Renal pelvis (tissue), 4 donors: ENCODE measurements around the gene TAL1. TPM values are rescaled to one million over a fixed set of nuclear protein-coding genes. Genes with fewer than 3 reads are reported as not detected.

Experiments
- DNase-seq: peaks from one replicate; pipeline ENCODE4 v3.0.0-alpha.2; 2013
- polyA plus RNA-seq, 3 donors: library from polyadenylated mRNA; unstranded; fragments of 120-200 nt; gene quantifications; one replicate each; pipeline ENCODE4 v1.2.1, GENCODE V29; 2013; ENCODE audit not compliant: insufficient read length in 3 of 3

Gene TAL1
- polyA plus RNA-seq, 3 donors, result 4.5 to 6.1 (median 5.1) TPM

DNA sequence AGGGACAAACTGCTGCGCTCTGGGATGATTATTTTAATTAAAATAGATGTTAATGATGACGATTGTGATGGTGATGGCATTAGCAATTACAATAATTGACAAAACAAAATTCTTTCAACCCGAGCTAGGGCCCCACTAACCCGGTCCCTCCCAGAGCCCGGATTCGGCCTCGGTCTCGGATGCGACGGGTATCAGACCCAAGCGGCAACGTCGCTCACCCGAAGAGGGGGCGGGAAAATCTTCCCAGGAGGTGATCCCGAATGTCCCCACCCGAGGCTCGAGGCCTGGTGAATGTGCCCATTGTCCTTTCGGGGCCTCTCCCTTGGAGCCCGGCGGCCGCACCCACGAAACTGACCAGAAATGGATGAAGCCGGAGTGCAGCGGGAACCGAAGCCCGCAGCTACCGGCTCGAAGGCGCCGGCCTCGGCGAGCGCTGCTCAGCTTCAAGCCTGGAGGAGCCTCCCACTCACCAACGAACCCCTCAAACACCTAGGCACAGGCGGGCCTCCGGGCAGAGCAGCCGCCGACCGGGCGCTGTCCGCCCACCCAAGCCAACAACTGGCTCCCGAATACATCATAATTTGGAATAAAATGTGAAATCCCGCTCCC lies 1.2 kb downstream of the TAL1 start:
- no peak for DNase-seq

DNA sequence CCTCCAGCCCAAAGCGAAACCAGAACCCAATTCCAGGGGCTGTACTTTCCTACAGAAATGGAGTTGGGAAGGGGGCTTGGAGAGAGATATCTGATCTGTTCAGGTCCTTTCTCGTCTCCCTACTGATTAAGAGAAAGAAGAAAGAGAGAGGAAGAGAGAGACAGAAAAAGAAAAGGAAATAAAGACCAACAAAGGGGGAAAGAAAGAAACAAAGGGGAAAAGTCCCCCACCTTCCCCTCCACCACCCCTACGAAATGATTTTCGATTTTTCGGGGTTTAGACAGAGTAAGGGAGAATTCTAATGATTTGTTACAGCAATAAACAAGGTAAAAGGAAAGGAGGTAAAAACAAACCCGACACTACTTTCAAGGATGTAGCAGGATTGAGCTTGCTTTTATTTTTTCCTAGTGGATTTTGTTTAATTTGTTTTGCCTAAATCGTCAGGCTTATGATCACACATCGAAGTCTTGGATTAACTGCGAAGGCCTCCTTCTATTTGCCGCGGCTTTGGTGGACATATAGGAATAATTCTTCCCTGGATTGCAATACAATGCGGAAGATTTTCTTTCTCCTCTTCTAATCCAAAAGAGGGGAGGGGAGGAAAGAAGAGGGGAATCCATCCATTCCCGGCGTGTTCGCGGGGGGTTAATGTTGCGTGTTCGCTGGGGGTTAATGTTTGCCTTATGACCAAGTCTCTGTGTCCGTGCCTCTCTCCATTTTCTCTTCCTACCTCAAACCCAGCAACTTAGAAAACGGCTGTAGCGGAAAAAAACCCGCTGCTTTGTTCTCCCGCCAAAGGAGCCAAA lies 1.9 kb downstream of the TAL1 start:
- no peak for DNase-seq

DNA sequence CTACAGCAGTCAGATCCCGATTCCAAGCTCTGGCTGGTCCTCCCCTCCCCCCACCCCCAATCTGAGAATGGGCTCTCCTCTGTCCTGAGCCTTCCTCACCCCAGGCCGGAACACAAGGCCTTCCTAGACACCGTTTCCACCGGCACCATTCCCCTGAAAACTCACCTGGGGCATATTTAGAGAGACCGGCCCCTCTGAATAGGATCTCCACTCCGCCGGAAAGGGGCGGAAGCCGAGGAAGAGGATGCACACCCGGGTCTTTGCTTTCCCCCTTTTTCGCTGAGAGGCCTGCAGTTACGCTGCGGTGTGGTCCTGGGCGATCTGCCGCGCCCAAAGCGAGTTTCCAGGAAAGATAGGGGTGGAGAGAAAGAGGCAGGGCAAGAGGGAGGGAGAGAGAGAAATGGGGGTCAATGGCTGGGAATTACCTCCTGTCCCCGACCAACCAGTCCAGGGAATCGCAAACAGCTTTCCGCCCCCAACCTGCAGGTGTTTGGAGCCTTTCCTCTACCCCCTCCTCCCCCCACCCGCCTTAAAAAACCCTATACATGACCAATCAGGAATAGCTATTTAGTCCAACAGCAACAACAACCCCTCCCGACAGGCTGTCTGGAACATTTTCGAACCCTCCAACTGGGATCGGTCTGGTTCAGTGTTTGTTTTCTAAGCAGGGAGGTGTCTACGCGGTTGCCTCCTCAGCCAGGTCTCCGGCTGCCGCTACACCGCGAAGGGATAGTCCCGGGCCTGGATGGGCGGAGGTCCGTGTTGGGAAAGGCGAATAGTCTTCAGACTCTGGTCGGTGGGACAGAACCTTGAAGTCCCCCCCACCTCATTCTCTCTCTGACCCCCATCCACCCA lies 2.8 kb downstream of the TAL1 start:
- no peak for DNase-seq

DNA sequence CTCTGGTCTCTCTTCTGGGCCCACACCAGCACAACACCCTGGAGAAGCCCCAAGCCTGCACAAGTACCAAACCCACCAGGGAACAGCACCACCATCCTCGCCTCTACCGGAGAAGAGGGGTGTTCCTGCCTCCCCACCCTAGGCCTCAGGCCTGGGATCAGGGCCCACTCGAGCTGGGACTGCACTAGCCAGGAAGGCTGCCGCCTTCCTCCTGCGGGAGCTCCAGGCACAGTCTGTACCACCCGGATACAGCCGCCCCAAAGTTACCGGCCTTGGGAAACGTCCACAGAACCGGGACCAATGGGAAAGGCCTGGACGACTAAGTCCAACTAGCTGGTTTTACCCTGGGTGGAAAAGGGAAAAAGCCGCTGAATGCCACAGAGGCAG lies 3.4 kb downstream of the TAL1 start:
- DNase-seq, result no peak

DNA sequence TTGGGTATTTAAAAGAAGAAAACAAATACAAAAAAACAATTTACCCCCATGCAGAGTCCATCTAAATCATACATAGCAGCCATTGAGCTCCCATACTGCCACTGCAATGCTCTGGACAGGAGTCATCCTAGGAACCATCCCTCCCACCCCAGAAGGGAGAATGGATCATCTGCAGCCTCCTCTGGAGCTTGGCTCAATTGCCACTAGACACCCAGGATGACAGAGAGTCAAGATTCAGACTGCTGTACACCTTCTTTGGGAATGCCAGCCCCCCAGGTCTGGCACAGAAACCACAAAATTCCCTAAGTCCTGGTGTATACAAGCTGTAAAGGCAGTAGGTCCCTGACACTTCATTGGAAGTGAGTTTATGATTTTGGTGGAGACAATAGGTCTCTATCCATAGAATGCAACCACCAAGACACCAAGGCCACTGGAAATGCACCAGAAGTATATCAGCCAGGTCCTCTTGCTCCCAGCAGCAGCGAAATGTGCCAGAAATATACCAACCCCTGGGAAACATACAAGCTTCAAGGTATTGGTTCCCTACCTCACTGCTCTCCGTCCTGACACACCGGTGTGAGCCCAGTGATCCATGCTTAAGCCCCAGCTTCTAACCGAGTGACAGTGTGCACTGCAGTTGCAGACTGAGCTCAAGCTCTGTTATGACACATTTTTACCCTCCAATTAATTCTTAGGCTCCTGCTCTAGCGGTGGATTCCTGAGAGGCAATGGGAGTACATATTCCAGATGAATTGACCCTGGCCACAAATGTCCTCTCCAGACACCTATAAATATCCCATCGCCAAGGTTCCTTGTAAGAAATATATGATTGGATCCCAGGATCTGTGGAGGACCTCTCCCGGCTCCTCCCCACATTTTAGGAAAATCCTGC lies 4.4 kb downstream of the TAL1 start:
- no peak for DNase-seq

DNA sequence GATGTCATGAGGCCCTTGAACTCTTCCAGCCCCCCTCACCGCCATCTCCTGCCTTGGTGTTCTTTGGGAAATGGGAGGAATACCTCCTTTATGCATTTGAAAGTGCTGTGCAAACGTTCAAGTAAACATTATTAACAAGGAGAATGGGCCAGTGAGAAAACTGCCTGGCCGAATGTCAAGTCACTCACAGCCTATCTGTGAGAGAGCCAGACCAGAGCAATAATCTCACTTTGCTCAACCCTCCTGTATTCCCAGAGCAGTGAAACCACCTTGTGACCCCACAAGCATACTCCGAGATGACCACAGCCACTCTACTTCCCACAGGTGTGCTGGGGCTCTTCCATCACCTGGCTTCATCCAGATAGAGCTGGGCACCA lies 5.2 kb downstream of the TAL1 start:
- no peak for DNase-seq

DNA sequence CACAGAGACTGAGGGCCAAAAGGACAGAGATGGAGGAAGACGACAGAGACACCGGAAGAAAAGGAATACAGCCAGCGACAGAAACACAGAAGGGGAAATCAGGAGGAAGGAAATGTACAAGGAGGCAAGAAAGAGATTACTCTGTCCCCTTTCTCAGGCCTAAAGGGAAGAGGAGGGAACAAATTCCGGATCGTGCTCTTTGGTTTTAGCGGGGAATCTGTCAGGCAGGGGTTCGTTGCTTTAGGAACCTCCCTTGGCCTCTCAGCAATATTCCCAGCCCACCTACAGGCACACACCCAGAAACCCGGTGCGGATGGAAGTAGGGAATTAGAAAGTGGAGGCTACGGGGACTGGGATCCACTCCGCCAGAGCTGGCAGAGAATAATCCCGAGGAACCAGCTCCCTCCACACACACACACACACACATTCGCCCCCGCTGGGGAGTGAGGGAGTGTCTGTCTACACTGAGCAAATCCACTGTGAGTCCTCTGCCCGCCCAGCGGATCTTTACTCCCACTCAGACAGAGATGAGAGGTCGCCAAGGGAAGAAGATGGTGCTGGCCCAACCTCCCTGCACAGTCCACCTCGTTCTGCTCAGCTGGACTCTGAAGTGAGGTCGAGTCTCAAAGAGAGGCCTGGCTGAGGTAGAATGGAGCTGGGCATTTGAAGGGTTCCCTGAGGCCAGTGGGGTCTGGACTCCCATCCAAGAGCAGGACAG lies 5.7 kb downstream of the TAL1 start:
- DNase-seq, result no peak

DNA sequence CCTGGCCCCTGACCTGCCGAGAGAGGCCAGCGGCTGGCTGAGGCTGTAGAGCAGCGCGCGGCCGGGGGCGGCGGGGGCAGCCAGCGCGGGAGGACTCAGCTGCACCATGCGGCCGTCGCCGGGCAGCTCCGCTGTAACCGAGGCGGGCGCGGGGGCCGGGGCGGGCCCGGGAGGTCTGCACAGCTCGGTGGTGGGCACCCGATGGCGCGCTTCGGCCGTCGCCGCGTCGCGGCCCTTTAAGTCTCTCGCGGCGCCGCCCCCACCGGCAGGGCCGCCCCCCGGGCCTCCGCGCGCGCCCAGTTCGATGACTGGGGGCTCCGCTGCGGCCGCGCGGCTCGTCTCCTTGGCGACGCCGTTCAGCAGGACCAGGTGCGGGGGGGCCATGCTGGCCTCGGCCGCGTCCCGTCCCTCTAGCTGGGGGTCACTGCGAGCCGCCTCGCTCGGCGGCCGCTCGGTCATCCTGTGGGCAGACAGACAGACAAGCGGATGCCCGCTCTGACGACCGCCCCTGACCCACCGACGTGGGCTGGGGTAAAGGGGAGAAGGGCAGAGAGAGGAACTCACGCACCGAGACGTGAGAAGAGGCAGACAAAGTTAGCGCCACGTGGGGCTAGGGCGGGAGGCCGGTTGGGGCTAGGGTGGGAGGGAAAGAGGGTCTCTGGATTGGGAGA lies 6.5 kb downstream of the TAL1 start:
- no peak for DNase-seq

DNA sequence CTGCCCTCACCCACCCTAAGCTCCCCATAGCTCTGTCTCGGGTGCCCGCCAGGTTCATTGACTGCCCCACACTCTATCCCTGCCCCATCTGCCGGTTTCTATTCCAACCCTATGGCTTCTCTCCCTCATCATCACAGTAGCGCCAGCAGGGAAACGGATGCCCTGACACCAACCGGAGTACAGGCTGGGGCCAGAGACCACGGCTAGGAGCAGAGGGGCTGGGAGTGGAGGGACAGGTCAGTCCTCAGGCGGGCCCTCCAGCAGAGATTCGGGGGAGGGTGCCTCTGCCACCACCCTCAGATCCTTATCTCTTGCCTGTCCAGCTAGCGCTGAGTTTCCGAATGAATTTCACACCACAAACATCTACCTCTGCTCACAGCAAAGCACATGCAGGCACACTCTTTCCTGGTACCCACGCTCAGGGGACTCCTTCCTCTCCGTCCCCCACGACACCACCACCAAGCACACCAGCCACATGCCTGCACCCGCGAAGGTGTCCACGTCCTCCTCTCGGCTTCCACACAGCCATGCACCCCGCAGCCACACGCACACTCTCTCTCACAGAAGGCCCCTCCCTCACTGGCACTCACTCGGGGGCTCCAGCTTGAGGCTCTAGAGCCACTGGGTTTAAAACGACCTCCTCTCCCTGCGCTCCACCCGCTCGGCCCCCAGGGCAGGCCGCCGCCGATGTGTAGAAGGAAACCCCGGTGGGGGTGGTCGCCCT lies 7.2 kb downstream of the TAL1 start:
- DNase-seq, result no peak

DNA sequence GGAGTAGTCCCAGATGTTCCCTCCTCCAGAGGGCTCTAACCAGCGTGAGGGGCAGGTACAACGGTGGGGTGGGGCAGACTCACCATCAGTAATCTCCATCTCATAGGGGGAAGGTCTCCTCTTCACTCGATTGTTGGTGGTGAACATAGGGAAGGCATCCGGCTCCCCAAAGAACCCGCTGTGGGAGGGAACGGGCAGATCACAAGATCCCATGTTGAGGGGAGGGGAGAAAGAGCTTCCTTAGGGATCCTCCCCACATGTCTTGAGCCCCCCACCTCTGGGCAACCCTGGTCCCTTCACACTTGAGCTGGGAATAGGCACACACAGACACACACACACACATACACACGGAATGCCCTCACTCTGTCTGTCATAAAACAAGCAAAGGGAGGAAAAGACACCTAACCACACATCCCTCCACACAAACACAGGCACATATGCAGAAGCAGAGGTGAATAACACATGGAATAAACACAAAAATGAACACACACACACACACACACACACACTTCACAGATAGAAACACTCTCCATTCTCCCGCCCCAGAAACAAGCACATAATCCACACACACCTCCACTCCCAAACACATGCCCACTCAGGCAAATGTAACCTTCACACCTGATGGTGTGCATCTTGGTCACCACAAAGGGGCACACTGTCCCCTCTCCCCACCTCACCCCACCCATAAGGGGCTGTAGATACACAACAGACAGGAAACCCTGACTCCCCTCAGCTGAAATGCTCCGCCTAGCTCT lies 7.9 kb downstream of the TAL1 start:
- DNase-seq, result no peak

DNA sequence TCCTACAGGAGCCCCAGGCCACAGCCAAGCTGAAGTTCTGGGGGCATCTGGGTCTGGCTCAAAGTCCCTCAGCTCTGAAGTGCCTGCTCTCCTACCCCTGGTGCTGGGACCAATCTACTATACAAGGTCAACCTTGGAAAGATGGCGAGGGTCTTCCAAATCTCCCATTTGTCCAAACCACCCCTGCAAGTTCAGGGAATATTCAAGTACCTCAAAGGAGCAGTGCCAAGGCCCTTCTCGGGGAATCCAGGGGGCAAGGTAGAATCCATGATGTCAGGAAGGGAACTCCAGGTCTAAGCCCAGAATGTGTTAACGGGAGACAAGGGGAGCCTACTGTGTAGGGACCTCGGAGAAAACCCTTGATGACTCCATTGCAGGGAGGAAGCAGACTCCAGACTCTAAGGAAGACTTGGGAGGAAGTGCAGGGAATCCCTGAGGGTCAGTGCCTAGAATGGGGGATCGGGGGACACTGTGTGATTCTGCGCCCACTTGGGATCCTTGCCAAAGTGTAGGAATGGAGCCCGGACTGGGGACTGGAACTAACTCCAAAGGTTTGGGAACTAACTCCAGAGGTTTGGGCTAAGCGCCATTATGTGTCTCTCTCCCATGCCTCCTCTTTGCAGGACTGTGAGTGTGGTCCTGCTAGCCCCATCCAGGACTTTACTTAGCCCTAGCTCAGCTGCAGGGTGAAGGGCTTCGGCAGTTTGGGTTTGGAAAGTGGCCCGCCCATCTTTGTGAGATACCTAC lies 8.7 kb downstream of the TAL1 start:
- DNase-seq, result no peak

DNA sequence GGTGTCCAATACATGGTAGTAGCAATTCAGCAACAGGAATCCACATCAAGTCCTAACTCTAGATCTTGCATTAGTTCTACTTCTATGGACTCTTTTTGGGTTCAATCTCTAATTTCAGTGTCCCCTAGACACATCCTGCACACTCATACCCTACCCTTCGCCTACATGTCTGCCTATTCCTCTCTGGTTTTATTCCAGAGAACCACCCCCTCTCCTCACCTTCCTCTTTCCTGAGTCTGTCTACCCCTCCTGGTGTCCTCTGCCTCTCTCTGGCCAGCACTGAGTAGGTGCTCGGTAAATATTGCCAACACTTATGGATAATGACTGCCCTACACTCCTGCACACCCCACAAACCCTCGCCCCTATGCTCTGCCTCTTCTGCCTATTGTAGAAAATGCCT lies 9.5 kb downstream of the TAL1 start:
- DNase-seq, result no peak

DNA sequence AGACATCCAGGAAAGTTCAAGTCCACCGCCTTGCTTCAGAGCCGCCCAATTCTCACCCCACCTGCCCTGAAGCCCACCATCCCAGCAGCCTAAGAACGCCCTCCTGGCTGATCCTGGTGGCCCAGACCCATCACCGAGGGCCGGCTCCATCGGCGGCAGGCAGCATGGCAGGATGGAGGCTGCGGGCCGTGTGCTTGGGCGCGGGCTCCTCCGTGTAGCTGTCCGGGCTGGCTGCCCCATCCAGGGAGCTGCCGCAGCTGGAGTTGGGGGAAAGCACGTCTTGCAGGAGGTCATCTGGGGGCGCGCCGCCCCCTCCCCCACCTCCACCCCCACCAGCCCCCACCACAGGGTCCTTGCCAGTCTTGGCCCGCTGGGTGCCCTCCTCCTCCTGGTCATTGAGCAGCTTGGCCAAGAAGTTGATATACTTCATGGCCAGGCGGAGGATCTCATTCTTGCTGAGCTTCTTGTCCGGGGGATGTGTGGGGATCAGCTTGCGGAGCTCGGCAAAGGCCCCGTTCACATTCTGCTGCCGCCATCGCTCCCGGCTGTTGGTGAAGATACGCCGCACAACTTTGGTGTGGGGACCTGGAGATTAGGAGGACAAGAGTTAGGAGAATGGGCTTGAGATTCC lies 12.3 kb downstream of the TAL1 start:
- no peak for DNase-seq

DNA sequence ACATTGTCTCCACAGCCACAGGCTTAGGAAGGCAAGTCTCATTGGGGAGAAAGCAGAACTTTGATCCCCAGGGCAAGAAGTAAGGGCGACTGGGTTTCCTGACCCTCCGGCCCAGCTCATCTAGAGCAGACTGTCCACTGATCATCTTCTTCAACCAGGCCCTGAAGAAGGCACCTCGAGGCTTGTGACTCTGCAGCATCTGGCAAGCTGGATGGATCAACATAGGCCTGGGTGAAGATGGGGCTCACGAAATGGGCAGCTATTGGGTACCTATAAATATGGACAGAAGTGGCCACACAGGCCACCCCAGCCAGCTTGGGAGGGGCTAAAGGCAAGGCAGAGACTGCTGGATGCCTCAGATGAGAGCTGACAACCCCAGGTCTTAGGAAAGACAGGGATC lies 13.0 kb downstream of the TAL1 start:
- no peak for DNase-seq

DNA sequence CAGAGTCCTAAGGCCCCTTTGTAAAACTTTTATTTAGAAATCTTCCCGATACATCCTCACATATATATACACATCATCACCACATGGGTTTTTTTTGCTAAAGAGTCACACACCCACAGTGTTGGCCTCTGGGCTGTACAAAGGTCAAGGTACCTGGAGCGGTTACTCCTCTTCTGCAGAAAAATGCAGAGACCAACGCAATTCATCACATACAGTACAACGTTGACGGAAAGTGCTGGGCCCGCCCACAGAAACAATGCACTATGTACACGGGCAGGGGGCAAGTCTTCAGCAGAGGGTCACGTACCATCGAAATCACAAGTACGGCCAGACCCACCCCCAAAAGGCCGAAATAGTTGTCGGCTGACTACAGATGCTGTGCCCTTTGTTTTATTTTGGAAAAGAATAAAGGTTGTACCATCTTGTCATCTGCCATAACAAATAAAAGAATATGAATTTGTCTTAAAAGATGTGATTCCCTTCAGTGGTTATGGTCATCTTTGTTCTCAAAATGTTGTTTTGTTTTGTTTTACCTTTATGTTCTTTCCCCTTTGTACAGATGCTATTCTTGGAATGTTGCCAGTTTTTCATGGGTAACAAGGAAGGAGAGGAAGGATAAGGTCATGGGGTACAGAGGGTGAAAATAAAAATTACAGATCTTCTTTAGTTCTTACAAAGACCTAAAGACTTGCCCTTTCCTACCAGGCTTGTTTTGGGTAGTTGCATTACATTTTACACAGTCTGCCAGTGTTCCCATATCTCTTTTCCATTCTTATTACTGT lies 15.6 kb downstream of the TAL1 start:
- DNase-seq, result no peak

DNA sequence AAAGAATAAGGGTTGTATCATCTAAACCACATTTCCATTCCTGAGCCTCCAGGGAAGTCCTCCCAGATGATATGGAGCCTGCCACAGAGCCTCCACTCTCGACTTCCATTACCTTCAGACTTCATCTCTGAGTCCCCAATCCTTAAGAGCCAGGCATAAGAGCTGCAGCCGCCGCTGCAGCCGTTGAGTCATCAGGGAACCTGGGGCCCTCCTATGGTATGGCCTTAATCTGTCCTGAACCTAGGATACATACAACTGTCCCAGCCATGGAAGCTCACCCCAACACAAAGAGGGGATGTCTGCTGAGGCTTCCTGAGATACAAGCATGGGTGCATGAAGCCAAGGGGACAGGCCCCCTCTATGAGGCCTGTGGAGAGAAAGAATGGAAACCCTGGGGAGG lies 16.3 kb downstream of the TAL1 start:
- no peak for DNase-seq

DNA sequence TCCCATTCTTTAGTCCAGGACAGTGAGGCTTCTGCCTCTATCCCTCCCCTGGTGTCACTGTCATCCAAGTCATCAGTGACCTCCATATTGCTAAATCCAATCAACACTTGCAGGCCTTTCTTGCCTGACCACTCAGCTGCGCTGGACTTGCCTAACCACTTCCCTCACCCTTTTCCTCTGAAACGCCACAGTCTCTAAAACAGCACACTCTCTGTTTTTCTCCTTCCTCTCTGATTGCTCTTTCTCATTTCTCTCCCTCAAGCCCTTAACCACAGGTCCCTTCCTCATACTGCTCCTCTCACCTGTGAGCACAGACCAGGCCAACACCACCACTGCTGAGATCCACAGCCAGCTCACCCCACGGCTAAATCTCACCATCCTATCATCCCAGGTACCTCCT lies 17.5 kb downstream of the TAL1 start:
- DNase-seq, result no peak
